Activated CD4-positive, alpha-beta T cell treated with anti-CD3 and anti-CD28 coated beads, Interleukin-2, amount 50 U/mL, for 24 hours (primary cell): ENCODE results near the gene MIEN1.
"Not testable (repeated sequence)": the region's sequence is repeated elsewhere in the genome, so short reads cannot be mapped to it uniquely, and the experiment has no call there.

Experiments used
- DNase-seq, 2 donors: peaks; one replicate each; pipeline ENCODE4 v3.0.0-alpha.2; 2020; ENCODE audit warnings: low read depth in 1 of 2, low spot score in 1 of 2

The MIEN1 gene

DNA sequence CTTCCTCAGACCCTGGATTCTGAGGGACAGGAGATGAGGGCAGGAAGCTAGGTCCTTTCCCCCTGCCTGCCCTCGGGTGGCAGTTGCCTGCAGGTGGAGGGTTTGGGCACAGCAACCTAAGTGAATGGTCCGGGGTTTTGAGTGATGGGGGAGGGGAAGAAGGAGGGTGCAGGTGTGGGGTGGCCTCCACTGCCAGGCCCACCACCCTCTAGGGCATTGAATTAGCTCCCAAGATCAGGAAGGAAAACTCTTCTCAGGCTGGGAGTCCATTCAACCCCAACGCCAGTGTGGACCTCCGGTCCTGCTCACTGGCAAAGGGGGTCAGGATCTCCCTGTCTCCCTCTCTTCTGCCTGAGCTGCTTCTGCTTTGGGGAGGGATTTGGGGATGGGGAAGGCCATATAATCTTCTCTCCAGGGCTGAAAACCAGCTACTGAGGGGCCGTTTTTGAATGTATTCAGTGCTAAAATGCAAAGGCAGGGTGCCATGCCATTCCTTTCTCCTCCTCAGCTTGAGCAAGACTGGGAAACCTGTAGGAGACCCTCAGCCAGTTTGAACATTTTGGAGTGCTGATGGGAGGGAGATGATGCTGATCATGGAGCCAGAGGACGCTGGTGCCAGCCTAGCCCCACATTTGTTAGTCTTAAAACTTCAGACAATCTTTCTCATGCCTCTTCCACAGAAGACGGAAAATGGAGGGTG lies 26.2 kb upstream of the MIEN1 start:
- DNase-seq = no peak

DNA sequence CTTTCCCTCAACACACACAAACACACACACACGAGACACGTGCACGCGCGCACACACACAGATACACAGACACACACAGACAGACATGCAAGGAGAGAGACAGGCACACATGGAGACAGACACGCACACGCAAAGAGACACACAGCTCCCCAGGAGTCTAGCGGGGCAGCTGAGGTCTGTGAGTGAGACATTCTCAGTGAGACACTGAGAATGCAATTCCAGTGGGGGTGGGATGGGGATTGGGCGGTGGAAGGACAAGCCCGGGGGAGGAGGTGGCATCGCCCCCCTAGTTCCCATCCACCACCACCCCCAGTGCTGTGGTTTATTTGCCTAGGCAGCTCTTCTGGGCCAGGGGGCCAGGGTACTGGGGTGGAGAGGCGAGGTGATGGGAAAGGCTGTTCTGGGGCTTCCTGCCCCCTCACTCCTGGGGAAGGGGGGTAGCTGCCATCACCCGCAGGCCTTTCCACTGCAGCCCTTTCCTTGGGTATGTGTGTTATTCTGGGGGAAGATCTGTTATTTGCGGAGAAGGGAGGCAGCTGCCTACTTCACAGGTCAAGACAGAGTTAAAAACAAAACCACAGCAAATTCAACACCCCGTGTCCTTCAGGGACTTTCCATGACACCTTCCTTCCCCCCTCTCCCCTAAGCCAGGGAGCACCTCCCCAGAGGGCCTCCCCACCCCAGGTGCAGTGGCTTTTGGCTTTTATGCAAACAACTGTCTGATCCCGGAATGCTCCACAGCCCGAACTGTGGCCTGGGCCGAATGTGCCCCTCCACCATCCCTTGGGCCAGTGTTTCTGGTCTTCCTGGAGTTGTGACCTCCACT lies 25.4 kb upstream of the MIEN1 start:
- peak; percentile 20 to 55 for DNase-seq

- peak in 1 of 2 donors; percentile 14 for DNase-seq
Measured at GRCh38 chr17:39754958-39755553, 24.7 kb upstream of the MIEN1 start.

GRCh38 chr17:39754161-39754957 lies 24.0 kb upstream of the MIEN1 start:
- DNase-seq = peak; percentile 87 to 89

DNA sequence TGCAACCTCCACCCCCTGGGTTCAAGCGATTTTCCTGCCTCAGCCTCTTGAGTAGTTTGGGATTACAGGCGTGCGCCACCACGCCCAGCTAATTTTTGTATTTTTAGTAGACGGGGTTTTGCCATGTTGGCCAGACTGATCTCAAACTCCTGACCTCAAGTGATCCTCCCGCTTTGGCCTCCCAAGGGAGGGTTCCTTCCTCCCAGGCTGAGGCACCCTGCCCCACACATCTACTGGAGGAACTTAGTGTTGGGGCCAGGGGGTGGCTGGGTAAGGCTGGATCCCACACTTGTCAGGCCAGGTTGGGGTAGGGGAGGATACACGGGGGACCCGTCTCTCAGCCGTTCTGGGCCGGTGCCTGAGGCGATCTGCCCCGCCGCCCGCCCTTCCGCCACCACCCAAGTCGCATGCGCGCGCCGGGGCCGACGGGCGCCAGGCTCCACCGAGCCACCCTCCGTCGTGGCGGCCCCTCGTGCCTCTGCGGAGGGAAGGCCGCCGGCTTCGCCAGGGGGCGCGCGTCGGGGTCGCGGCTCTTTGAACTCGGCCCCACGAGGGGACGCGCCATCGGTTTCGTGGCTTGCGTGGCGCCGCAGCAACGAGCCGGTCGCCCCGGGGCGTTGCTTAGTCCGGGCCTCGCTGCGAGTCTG lies 23.3 kb upstream of the MIEN1 start:
- DNase-seq = no peak

DNA sequence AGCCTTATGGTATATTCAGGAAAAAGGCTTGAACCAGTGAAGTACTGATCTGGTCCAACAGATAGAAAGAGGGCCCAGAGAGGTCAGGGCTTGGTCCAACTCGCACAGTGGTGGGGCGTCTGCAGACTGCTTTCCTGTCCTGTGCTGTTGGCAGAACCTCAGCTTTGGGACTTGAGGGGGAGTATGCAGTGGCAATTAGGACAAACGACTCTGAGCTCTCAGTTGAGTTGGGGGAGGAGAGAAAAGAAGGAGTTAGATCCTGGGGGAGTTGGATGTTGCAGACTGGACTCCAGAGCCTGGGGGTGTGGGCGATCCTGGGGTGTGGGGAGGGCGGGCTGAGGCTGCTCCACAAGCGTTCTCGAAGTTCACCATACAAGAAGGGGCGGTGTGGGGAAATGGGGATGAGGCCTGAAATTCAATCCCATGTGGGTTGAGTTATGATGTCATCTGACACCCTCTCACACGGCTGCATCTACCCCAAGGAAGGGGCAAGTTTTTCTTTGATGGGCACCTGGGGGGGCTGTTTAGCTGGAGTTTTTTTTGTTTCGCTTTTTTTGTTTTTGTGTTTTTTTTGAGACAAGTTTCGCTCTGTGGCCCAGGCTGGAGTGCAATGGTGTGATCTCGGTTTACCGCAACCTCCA lies 22.0 kb upstream of the MIEN1 start:
- no peak for DNase-seq

DNA sequence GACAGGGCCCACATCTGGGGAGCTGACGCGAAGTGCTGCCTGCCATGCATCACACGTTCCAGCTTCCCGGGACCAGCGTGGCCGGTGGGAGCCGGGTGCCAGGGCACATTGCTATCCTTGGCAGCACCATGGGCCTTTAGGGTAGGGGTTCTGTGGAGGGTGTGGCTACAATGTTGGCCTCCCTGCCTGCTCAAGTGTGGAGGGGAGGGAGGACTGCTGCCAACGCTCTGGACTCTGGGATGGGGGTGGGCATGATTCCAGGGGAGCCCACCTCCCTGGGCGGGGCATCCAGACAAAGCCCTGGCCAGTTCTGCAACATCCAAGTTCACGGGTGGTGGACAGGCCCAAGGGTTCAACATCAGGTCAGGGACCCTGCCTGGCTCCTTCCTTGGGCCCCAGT lies 21.3 kb upstream of the MIEN1 start:
- DNase-seq = no peak

DNA sequence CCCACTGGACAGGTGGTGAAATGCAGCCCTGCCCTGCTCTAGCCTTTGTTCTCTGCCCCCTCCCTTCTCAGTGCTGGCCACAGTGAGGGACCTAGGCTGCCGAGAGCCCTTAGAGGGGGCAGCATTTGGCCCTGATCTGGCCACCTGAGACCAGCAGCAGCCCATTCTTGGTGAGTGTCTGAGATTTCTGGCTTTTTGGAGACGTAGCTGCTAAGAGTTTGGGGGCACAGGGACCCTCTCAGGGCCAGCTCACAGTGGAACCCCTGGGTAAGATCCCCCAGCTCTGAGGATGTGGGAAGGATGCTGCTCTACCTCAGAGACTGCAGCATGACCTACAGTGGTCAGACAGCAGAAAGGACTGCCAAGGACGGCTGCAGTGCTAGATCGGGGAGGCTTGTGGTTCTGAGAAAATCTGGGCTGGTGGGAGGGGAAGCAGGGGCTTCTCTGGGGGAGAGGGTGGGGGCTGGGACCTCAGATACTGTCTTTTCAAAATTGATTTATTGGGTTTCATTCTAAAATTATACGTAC lies 20.7 kb upstream of the MIEN1 start:
- DNase-seq = no peak

DNA sequence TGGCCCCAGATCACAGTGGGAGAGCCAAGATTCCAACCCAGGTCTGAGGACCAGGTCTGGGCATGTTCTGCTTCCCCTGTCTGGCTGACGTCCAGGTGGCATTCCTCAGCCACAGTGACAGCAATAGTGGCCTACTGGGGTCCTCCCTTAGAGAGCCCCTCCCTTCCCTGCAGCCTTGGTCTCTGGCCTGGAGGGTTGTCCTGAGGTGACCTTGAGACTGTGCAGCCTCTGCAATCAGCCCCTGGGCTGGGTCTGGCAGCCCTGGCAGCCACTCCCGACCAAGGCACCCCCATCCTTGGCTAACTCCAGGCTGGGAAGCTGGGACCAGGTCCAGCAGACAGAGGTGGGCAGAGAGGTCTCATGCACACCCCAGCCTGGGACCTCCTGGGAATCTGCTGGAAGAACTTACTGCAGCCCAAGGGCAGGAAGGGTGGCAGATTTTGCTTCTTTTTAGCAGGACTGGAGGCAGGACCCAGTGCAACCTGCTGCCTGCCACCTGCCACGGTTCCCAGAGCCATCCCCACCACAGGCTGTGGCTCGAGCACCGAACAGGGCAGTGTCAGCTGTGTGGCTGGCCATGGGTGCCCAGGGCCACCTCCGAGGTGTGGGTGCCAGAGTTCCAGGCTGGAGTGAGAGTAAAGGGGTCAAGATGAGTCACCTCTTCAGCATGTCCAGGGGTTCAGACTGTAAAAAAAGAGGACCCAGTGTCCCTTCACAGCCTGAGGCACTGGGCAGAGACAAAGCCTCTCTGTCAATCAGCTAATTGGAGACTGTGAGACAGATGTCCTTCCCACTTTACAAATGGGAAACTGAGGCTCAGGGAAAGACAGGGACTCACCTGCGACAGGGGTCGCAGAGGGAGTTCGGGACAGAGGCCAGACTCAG lies 20.0 kb upstream of the MIEN1 start:
- no peak for DNase-seq

DNA sequence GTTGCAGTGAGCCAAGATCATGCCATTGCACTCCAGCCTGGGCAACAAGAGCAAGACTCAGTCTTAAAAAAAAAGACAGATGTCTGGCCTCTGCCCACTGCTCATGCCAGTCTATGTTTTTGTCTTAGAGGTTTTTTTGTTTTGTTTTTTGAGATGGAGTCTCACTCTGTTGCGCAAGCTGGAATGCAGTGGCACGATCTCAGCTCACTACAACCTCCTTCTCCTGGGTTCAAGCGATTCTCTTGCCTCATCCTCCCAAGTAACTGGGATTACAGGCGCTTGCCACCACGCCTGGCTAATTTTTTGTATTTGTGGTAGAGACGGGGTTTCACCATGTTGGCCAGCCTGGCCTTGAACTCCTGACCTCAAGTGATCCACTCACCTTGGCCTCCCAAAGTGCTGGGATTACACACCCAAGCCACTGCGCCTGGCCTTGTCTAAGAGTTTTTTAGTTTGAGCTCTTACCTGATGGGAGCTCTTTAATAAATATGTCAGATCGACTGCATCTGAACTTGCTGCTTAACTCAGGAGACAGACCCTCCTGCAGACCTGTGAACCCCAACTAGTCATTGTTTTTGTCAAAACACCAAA lies 18.2 kb upstream of the MIEN1 start:
- not testable (repeated sequence) for DNase-seq

DNA sequence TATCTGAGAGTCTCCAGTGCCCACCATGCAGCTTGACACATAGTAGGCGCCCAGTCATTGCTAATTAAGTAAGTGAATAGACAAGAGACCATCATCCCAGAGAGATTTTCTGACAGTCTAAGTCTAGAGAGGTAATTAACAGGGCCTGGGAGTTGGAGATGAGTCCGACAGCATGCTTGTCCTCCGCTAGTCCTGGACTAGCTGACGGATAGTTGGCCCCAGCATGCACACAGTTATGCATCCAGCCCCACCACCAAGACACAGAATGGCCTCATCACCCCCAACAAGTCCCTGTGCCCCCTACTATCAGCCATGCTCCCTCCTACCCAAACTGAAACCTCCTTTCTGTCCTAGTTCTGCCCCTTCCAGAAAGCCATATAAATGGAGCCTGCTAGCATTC lies 17.4 kb upstream of the MIEN1 start:
- no peak for DNase-seq

GRCh38 chr17:39746145-39746461 lies 15.8 kb upstream of the MIEN1 start:
- no peak for DNase-seq

DNA sequence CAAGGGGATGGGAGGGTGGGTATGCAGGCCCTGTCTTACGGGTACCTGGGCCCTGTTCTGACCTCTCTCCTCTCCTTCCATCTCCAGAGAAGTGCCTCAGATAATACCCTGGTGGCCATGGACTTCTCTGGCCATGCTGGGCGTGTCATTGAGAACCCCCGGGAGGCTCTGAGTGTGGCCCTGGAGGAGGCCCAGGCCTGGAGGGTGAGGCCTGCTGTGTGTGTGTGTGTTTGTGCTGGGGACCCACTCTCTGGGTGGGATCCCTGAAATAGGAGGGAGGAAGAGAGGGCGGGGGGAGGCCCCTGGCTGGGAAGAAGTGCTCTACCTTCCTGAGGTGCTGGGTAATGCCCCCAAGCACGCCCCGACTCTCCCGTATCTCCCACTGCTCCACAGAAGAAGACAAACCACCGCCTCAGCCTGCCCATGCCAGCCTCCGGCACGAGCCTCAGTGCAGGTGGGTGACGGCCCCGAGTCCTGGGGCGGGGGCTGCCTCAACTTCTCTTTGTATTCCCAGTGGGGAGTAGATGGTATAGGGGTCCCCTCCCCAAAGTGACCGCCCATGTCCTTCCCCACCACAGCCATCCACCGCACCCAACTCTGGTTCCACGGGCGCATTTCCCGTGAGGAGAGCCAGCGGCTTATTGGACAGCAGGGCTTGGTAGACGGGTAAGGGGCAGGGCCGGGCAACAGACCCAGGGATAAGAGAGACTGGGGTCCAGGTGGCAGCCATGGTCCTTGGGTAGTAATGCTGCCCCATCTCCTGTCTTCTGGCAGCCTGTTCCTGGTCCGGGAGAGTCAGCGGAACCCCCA lies 15.2 kb upstream of the MIEN1 start:
- DNase-seq = no peak

GRCh38 chr17:39744836-39745215 lies 14.5 kb upstream of the MIEN1 start:
- DNase-seq = no peak

- DNase-seq = no peak
Measured at GRCh38 chr17:39744075-39744835, 13.9 kb upstream of the MIEN1 start.

DNA sequence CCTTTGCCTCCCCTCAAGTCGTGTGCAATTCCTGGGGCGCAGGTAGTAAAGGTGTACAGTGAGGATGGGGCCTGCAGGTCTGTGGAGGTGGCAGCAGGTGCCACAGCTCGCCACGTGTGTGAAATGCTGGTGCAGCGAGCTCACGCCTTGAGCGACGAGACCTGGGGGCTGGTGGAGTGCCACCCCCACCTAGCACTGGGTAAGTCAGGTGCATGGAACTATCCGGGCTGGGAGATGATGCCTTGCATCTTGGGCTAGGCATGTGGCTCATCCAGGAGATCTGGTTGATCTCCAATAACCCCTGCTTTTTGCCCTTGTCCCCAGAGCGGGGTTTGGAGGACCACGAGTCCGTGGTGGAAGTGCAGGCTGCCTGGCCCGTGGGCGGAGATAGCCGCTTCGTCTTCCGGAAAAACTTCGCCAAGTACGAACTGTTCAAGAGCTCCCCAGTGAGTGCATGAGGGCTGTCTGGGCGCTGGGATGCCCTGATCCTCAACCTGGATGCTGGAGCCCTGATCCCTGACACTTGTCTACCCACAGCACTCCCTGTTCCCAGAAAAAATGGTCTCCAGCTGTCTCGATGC lies 12.6 kb upstream of the MIEN1 start:
- DNase-seq = no peak
